ENCODE data around the gene CASP5. TPM values are rescaled to one million over a fixed set of nuclear protein-coding genes. Genes with fewer than 3 reads are reported as not detected.
A peak's percentile ranks its signal among the peaks of the same experiment; 100 is the strongest.
"Not testable (repeated sequence)": the region's sequence is repeated elsewhere in the genome, so short reads cannot be mapped to it uniquely, and the experiment has no call there.

Gene CASP5
- total and polyA plus RNA-seq, 3 experiments from 2014 or later, result not detected

DNA sequence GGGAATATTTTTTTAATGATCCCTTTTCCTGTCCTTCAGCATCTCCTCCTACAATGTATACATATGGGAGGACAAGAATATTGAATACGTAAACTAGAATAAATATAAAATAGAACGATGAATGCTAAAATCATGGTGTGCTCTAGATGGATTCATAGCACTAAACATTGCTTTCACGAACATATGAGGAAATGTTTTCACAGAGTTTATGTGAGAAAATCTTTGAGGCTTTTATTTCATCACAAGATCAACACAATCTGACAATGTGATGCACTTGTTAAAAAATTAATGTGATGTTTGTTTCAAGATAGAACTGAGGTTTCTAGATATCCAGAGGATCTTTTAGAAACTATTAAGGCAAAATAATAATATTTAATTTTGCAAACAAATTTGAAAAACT, 19.2 kb upstream of the CASP5 start:
- Histone ChIP-seq H3K27me3 (ENCODE audit: insufficient read depth, low read length, poor library complexity, severe bottlenecking) (no peaks in the 10 kb centered on the region), H3K4me3 (ENCODE audit: low read length) (no peak overlapping the region), H3K36me3 (ENCODE audit: insufficient read depth, low read length) (peaks cover 15% of the 10 kb centered on the region), H3K4me1 (ENCODE audit: insufficient read depth, low read length) (peaks cover 29% of the 10 kb centered on the region), H3K9me3 (ENCODE audit: low read length) (no peaks in the 10 kb centered on the region), H3K27ac (ENCODE audit: low read depth, low read length) (no peak overlapping the region)
- Mint-ChIP-seq H3K27ac (peak overlapping the region in 1 of 8 donors; percentile 20), H3K4me1 (peaks cover 41 to 72% (median 72%) of the 10 kb centered on the region in 3 donors), H3K27me3 (no peaks in the 10 kb centered on the region), H3K9me3 (no peaks in the 10 kb centered on the region), H3K36me3 (peaks cover 31 to 56% (median 36%) of the 10 kb centered on the region in 3 donors), H3K4me3 (peak overlapping the region in 6 of 7 donors; percentile 26 to 97 (median 52))
- ChIA-PET POLR2A (no interaction called here), CTCF (no interaction called here)
- no peak for DNase-seq

DNA sequence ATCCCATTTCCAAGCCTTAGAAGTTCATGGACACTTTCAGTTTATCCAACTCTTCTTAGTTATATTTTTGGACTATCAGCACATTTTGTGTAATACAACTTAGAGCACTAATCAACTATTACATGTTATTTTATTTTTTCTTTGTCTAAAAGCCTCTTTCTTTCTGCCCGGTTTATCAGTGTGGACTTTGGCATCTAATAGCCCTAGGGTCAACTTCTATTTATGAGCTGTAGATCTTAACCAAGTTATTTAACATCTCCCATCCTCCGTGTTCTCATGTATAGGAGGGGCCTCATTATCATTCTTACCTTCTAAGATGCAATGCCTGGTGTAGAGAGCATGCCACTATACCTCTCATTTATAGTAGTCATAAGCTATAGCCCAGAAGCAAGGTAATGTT, 17.7 kb upstream of the CASP5 start:
- Mint-ChIP-seq H3K4me3 (peak overlapping the region in 2 of 7 donors; percentile 7 to 16), H3K36me3 (peaks cover 36 to 60% (median 41%) of the 10 kb centered on the region in 3 donors), H3K27me3 (no peaks in the 10 kb centered on the region), H3K4me1 (peaks cover 44 to 72% (median 71%) of the 10 kb centered on the region in 3 donors), H3K9me3 (no peaks in the 10 kb centered on the region), H3K27ac (no peak overlapping the region)
- peaks cover 15% of the 10 kb centered on the region for H3K36me3 ChIP-seq (ENCODE audit: insufficient read depth, low read length)
- DNase-seq, result no peak
- CTCF ChIA-PET, result no interaction called here
- H3K4me1 ChIP-seq (ENCODE audit: insufficient read depth, low read length), result peaks cover 31% of the 10 kb centered on the region
- POLR2A ChIA-PET, result no interaction called here
- H3K4me3 ChIP-seq (ENCODE audit: low read length), result no peak overlapping the region
- H3K9me3 ChIP-seq (ENCODE audit: low read length), result no peaks in the 10 kb centered on the region
- no peaks in the 10 kb centered on the region for H3K27me3 ChIP-seq (ENCODE audit: insufficient read depth, low read length, poor library complexity, severe bottlenecking)
- H3K27ac ChIP-seq (ENCODE audit: low read depth, low read length), result no peak overlapping the region

DNA sequence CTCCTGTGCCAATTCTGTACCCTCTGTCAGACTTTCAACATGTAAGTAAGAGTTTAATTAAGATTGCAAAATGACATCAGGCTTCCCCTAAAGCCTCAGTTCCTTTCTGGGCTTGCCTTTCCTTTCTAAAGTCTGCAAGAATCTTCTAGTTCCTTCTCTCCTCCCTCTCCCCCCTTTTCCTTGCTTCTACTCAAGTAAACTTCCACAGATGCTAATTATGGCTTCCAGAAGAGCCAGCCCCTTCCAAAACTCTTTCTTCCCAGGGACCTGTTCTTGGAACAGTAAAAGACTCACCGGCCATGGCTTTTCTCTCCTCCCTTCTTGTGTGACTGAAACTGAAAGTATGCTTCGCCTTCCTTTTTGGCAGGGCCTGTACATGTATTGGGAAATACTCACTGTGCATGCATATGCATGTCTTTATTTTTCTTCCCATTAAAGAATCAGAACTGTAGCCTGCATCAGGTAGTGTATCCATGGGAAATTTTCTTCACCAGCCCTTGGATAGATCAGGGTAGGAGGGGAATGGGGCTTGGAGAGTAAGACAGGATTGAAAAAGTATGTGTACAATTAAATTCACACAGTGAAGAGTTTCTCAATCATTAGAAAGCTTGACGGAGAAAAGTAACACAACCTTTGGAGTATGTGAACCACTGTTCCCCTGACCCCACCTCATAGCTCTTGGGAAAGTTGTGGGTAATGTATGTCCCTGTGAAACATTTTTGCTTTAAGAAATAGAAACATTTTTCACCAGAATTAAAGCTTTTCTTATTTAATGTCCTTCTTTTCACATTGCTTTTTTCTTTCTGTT, 12.0 kb upstream of the CASP5 start, which contains the start of gene CASP1:
TSS of gene CASP1 (minus strand) at position 332 of the 808 bp plus-strand sequence. CDS start at position 301, 31 bp downstream.
- POLR2A ChIA-PET, result interaction anchor here (0.9 kb wide), 1 partner anchor 12 kb away, joined by 3 read pairs; no protein-coding TSS in a partner anchor
- peaks cover 54 to 72% (median 66%) of the 10 kb centered on the region in 3 donors for H3K4me1 Mint-ChIP-seq
- Histone ChIP-seq H3K4me3 (ENCODE audit: low read length) (peak within 1 kb of the TSS; percentile 73), H3K36me3 (ENCODE audit: insufficient read depth, low read length) (peaks cover 18% of the 10 kb centered on the region), H3K9me3 (ENCODE audit: low read length) (no peaks in the 10 kb centered on the region), H3K27ac (ENCODE audit: low read depth, low read length) (peak within 1 kb of the TSS; percentile 58), H3K4me1 (ENCODE audit: insufficient read depth, low read length) (peaks cover 38% of the 10 kb centered on the region), H3K27me3 (ENCODE audit: insufficient read depth, low read length, poor library complexity, severe bottlenecking) (no peaks in the 10 kb centered on the region)
- peaks cover 25 to 64% (median 29%) of the 10 kb centered on the region in 3 donors for H3K36me3 Mint-ChIP-seq
- DNase-seq, result peak in 3 of 5 donors; percentile 41 to 55 (median 46)
- H3K4me3 Mint-ChIP-seq, result peak within 1 kb of the TSS; percentile 91 to 98 (median 95)
- H3K27me3 Mint-ChIP-seq, result no peaks in the 10 kb centered on the region
- H3K9me3 Mint-ChIP-seq, result no peaks in the 10 kb centered on the region
- CTCF ChIA-PET, result no interaction called here
- H3K27ac Mint-ChIP-seq, result peak within 1 kb of the TSS; percentile 71 to 99 (median 96)

DNA sequence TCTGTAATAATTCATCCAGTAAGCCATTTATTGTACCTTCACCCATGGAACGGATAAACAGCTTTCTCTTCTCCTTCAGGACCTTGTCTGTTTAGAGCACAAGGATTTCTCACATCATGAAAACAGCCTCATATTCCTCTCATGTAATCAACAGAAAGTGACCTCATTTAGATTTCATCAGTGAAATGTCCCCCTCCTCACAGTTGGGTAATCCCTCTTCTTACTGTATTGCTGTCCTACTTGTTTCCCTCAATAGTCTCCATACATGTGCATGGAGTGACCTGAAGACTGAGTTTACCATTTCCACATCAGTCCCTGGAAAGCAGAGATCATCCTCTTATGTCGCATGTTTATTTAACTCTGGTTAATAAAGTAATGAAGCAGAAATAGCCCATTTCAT, 11.4 kb upstream of the CASP5 start:
- CTCF ChIA-PET, result interaction anchor here (0.8 kb wide), 1 partner anchor 136 kb away, joined by 3 read pairs; the partner anchor contains the start of gene CASP12
- H3K9me3 ChIP-seq (ENCODE audit: low read length); POLR2A ChIA-PET; DNase-seq; H3K27me3 Mint-ChIP-seq; H3K9me3 Mint-ChIP-seq; H3K27me3 ChIP-seq (ENCODE audit: insufficient read depth, low read length, poor library complexity, severe bottlenecking): not testable (repeated sequence)
- Mint-ChIP-seq H3K4me1 (peaks cover 55 to 74% (median 69%) of the 10 kb centered on the region in 3 donors), H3K36me3 (peaks cover 26 to 64% (median 26%) of the 10 kb centered on the region in 3 donors), H3K27ac (peak overlapping the region; percentile 71 to 99 (median 96)), H3K4me3 (peak overlapping the region; percentile 91 to 98 (median 95))
- Histone ChIP-seq H3K4me3 (ENCODE audit: low read length) (peak overlapping the region; percentile 73), H3K27ac (ENCODE audit: low read depth, low read length) (peak overlapping the region; percentile 58), H3K4me1 (ENCODE audit: insufficient read depth, low read length) (peaks cover 38% of the 10 kb centered on the region), H3K36me3 (ENCODE audit: insufficient read depth, low read length) (peaks cover 20% of the 10 kb centered on the region)

DNA sequence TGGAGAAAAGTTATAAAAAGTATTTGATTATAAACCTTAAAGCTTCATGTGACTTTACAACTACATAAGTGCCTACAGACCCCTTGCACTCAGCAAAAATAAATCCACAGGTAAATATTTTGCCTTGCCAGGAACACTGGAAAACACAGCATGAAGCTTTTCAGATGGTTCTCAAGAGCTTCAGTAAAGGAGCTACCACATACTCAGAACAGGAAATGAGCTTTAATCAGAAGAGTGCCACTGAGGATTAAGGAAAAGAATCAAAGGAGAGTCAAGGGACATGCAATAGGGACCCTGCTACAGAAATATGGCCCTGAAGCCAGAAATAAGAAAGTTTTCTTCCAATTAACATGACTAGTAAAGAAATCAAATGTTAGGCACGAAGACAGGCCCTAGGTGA, 10.8 kb upstream of the CASP5 start:
- no peak for DNase-seq
- Histone ChIP-seq H3K36me3 (ENCODE audit: insufficient read depth, low read length) (peaks cover 23% of the 10 kb centered on the region), H3K9me3 (ENCODE audit: low read length) (no peaks in the 10 kb centered on the region), H3K4me3 (ENCODE audit: low read length) (peak overlapping the region; percentile 73), H3K4me1 (ENCODE audit: insufficient read depth, low read length) (peaks cover 38% of the 10 kb centered on the region), H3K27ac (ENCODE audit: low read depth, low read length) (peak overlapping the region; percentile 14), H3K27me3 (ENCODE audit: insufficient read depth, low read length, poor library complexity, severe bottlenecking) (no peaks in the 10 kb centered on the region)
- peak overlapping the region; percentile 71 to 99 (median 96) for H3K27ac Mint-ChIP-seq
- no peaks in the 10 kb centered on the region for H3K27me3 Mint-ChIP-seq
- peaks cover 30 to 67% (median 31%) of the 10 kb centered on the region in 3 donors for H3K36me3 Mint-ChIP-seq
- peak overlapping the region; percentile 91 to 98 (median 95) for H3K4me3 Mint-ChIP-seq
- H3K4me1 Mint-ChIP-seq, result peaks cover 61 to 81% (median 75%) of the 10 kb centered on the region in 3 donors
- CTCF ChIA-PET, result interaction anchor here (0.8 to 1.3 kb wide), 2 partner anchors 33 to 136 kb away, joined by 3 read pairs; partner anchors contain the start of gene CASP12
- H3K9me3 Mint-ChIP-seq, result no peaks in the 10 kb centered on the region
- POLR2A ChIA-PET, result no interaction called here

DNA sequence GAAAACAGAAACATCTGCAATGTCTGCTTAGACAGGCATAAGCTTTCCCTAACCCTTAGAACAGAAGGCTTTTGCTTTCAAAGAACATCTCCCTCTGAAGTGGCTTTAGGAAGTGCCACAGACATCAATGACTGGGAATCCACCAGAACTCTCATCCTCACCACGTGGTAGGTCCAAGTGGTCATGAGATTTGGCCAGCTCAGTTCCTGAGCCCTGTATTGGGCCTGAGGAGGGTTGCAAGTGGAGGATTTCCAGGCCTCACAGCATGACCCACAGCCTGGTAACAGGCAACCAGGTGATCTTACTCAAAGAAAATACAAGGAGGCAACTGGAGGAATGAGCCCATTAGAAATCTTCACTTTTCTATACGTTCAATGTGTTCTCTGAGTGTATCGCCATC, 10.4 kb upstream of the CASP5 start:
- CTCF ChIA-PET, result interaction anchor here (1.3 kb wide), 1 partner anchor 32 kb away, joined by 3 read pairs; no protein-coding TSS in a partner anchor
- Mint-ChIP-seq H3K9me3 (no peaks in the 10 kb centered on the region), H3K27me3 (no peaks in the 10 kb centered on the region), H3K4me1 (peaks cover 65 to 85% (median 79%) of the 10 kb centered on the region in 3 donors), H3K27ac (peak overlapping the region; percentile 71 to 99 (median 96)), H3K4me3 (peak overlapping the region; percentile 91 to 98 (median 95)), H3K36me3 (peaks cover 30 to 67% (median 32%) of the 10 kb centered on the region in 3 donors)
- H3K4me1 ChIP-seq (ENCODE audit: insufficient read depth, low read length), result peaks cover 38% of the 10 kb centered on the region
- POLR2A ChIA-PET, result no interaction called here
- H3K27me3 ChIP-seq (ENCODE audit: insufficient read depth, low read length, poor library complexity, severe bottlenecking), result no peaks in the 10 kb centered on the region
- H3K4me3 ChIP-seq (ENCODE audit: low read length), result peak overlapping the region; percentile 73
- peaks cover 26% of the 10 kb centered on the region for H3K36me3 ChIP-seq (ENCODE audit: insufficient read depth, low read length)
- H3K9me3 ChIP-seq (ENCODE audit: low read length), result no peaks in the 10 kb centered on the region
- no peak for DNase-seq
- peak overlapping the region; percentile 14 for H3K27ac ChIP-seq (ENCODE audit: low read depth, low read length)

DNA sequence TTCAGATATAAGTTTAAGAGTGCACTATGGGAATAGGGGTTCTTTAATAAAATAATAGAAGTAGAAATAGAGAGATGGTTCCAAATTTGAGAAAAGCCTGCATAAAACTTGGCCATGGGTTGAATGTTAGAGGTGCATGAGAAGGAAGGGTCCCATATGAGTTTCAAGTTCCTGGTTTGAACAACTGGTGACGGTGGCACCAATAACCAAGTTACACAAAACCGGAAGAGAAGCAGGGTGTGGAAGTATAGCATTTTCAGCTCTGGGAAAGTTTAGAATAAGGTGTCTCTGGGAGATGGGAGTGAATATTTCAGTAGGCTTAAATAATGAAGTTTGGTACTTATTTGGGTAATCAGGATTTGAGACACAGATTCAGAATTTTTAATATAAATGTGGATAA, 9.5 kb upstream of the CASP5 start:
- no peak for DNase-seq
- no peak overlapping the region for H3K27ac ChIP-seq (ENCODE audit: low read depth, low read length)
- peaks cover 38% of the 10 kb centered on the region for H3K4me1 ChIP-seq (ENCODE audit: insufficient read depth, low read length)
- peaks cover 26% of the 10 kb centered on the region for H3K36me3 ChIP-seq (ENCODE audit: insufficient read depth, low read length)
- ChIA-PET CTCF (interaction anchor here (1.3 kb wide), 1 partner anchor 31 kb away, joined by 3 read pairs; no protein-coding TSS in a partner anchor), POLR2A (no interaction called here)
- peaks cover 30 to 66% (median 32%) of the 10 kb centered on the region in 3 donors for H3K36me3 Mint-ChIP-seq
- H3K9me3 Mint-ChIP-seq, result no peaks in the 10 kb centered on the region
- peak overlapping the region; percentile 73 for H3K4me3 ChIP-seq (ENCODE audit: low read length)
- no peaks in the 10 kb centered on the region for H3K9me3 ChIP-seq (ENCODE audit: low read length)
- H3K4me3 Mint-ChIP-seq, result peak overlapping the region; percentile 91 to 98 (median 95)
- no peaks in the 10 kb centered on the region for H3K27me3 ChIP-seq (ENCODE audit: insufficient read depth, low read length, poor library complexity, severe bottlenecking)
- H3K27ac Mint-ChIP-seq, result peak overlapping the region; percentile 71 to 98 (median 92)
- no peaks in the 10 kb centered on the region for H3K27me3 Mint-ChIP-seq
- H3K4me1 Mint-ChIP-seq, result peaks cover 70 to 89% (median 88%) of the 10 kb centered on the region in 3 donors

DNA sequence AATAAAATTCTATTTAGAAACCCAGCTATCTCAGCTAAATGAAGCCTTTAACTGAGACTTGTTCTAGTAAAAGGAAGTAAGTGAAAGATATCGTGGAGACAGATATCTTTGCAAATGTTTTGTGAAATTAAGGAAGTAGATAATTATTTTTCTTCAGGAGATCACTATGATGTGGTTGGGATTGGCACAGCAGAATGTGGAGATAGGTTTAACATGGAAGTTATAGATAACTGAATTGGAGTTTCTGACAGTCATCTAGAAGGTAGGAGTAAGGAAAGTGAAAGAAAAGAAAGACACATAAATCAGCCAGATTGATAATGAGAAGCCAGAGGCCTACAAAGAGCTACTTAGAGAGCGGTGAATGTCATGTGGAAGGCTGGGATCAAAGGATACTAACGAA, 4.7 kb upstream of the CASP5 start:
- Mint-ChIP-seq H3K4me1 (peaks cover 45 to 70% (median 67%) of the 10 kb centered on the region in 3 donors), H3K36me3 (peaks cover 19 to 75% (median 42%) of the 10 kb centered on the region in 3 donors), H3K27ac (peak overlapping the region in 7 of 8 donors; percentile 9 to 86 (median 75)), H3K4me3 (peak overlapping the region; percentile 4 to 62 (median 18)), H3K9me3 (no peaks in the 10 kb centered on the region), H3K27me3 (no peaks in the 10 kb centered on the region)
- H3K9me3 ChIP-seq (ENCODE audit: low read length), result no peaks in the 10 kb centered on the region
- peaks cover 32% of the 10 kb centered on the region for H3K36me3 ChIP-seq (ENCODE audit: insufficient read depth, low read length)
- H3K4me1 ChIP-seq (ENCODE audit: insufficient read depth, low read length), result peaks cover 18% of the 10 kb centered on the region
- POLR2A ChIA-PET, result no interaction called here
- no peak overlapping the region for H3K4me3 ChIP-seq (ENCODE audit: low read length)
- CTCF ChIA-PET, result no interaction called here
- H3K27ac ChIP-seq (ENCODE audit: low read depth, low read length), result no peak overlapping the region
- no peaks in the 10 kb centered on the region for H3K27me3 ChIP-seq (ENCODE audit: insufficient read depth, low read length, poor library complexity, severe bottlenecking)
- DNase-seq, result no peak
